Right hindlimb (tissue), 1 donor: Measurements from ENCODE around the gene STXBP4.
A peak's percentile ranks its signal among the peaks of the same experiment; 100 is the strongest.

Source experiments
- DNase-seq: peaks from one replicate; pipeline ENCODE4 v3.0.0-alpha.2; 2018

STXBP4 gene

DNA sequence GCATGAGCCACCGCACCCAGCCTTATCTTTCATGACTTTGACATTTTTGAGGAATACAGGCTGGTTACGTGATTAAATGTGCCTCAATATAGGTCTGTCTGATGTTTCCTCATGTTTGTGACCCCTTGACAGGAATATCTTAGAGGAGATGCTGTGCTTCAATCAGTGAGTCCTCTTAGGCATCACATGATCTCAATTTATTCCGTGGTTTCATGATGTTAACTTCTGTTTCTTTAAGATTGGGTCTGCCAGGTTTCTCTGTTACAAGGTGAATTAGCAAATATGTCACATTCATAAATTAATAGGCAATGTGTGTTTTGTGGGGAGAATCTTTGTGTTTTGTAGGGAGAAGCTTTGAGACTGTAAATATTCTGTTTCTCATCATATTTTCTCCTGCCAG, 3.3 kb downstream of the STXBP4 start:
- no peak for DNase-seq

DNA sequence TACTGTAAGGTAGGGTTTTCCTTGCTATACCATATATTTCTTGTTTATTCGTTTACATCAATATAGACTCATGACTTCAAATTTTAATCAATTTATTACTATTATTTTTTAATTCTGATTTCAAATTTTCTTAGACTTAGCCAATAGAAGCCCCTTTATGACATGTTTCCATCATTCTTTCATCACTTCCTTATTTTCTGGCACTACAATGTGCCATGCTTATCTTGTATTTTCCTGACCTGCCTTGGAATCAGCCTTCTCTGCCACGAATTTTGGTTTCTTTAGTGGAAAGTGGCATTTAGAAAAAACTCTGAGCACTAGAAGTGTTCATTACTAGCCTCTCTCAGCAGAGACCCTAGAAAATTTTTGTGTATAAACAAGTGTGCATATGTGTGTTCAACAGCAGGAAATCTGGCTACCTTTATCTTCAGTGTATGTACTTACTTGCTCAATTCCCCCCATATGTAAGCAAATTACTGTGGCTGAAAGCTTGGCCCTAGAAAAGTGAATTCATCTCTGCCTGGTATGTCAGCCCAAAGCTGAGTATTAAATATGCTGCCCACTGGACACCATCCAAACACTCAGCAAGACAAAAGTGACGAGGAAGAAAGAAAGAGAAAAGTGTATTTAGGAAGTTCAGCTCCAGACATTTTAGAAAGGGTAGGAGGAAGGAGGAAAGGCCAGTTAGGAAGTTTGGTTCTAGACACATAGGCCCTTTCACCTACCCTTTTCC, 4.0 kb downstream of the STXBP4 start:
- no peak for DNase-seq

DNA sequence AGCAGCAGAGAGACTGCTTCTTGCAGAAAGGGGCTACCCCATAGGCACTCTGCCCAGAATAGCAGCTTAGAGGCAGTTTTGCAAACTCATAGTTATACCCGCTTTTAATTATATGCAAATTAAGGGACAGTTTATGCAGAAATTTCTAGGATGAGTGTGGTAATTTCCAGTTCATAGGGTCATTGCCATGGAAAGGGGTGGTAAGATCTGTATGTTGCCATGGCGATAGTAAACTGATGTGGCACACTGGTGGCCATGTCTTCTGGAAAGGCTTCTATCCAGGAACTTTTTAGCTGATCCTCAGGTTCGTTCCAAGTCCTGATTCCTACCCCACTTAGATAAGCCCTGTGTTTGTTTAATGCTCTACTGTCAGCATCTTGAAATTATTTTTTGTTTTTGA, 6.2 kb downstream of the STXBP4 start:
- DNase-seq = no peak

DNA sequence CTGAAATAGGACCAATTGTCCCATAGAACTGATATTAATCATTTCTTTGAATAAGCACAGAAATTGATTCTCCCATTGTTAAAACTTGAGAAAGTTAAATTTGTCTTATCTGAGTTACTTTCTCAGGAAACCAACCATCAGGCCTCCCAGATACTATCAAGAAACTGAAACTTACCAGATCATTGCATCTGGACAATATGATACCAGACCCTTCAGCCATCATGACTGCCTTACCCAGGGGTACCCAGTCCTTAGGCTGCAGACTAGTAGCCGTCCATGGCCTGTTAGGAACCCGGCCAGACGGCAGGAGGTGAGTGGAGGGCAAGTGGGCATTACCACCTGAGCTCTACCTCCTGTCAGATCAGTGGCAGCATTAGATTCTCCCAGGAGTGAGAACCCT, 7.8 kb downstream of the STXBP4 start:
- no peak for DNase-seq

DNA sequence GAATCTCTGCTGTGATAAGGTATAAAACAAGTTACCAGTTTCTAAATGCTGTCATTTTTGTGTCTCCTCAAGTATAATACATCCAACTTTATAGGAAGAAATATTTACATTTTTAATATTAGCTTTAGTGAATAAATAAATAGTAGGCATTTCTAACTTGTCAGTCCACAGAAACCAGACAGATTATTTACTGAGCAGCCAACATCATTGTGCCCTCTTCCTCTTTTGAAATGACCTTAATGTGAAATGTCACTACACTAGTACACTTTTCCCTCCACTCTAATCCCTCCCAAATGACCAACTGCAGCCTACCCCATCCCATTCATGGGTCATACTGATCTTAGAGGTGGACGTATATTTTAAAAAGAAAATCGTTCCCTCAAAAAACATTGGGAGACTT, 9.2 kb downstream of the STXBP4 start:
- DNase-seq = no peak

DNA sequence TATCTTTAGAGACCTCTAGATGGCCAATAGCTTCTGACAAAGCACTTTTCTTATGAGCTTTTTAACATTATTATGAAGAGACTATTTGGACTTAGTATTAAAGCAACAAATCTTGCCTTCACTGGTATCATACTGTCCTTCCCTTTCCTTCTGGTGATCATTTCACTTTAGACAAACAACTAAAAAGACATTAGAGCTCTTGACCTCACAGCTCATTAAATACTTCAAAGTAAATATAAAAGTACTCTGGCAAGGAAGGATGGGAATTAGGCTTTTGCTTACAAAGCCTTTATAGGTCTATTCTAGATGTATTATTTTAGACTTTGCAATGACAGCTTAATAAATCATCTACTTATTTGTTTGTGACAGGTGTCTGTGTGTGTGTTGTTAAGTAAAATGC, 11.1 kb downstream of the STXBP4 start:
- no peak for DNase-seq

DNA sequence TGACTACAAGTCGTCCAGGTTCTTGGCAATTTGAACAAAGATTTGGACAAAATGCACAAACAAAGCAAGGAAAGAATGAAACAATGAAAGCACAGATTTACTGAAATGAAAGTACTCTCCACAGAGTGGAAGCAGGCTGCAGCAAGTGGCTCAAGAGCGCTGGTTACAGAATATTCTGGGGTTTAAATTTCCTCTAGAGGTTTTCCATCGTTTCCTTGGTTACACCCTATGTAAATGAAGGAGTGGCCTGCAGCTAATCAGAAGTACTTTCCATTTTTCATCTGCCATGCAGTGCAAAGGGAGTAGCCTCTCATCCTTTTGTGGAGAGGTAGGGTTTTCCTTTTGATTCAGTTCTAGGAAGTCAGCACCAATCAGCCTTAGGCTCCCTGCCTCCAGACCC, 11.8 kb downstream of the STXBP4 start:
- no peak for DNase-seq

DNA sequence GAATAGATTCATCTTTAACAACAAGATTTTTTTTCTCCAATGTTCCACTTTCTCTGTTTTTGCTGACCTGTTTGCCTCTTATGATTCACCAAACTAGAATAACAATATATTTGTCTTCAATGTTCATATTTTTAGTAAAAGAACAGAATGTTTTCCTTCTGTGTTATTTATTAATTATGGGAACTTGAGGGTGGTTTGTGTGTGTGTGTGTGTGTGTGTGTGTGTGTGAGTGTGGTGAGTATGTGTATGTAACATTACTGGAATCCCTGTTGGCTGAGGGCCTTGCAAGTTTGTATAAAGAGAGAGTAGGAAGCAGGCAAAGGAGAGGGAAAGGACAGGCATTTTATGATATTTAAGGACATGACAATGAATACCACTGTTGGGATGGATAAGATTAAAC, 13.8 kb downstream of the STXBP4 start:
- no peak for DNase-seq

DNA sequence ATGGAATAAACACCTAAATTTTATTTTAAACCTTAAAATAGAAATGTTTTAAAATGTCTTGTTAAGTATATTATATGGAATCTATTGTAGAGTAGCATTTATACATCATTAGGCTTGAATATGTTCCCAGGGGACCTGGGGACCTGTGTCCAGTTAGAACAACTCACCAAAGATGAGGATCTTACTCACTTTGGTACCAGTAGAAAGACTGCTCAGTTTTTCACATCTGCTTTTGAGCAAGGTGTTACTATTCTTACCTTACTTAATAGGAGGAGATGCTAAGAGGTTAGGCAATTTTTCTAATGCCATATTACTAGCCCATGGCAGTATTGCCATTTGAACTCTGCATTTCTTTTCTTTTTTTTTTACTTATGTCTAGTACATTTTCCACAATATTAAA, 14.7 kb downstream of the STXBP4 start:
- no peak for DNase-seq

DNA sequence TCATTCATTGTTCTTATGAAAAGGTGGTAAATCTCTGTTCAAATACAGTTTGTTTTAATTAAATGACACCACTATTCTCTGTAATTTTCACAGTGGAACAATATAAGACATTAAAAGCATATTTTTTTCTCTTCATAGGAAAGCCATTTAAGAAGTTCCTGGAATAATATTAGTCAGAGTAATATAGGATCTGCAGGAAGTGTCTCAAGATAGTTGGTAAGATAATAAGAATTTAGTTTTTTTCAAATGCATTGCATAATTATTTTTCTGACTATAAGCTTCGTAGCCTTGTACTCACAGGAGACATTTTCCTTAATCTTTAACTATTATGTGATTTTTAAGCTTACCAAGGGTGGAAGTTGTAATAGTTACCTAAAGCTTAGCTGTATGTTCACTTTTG, 16.9 kb downstream of the STXBP4 start:
- DNase-seq = no peak

DNA sequence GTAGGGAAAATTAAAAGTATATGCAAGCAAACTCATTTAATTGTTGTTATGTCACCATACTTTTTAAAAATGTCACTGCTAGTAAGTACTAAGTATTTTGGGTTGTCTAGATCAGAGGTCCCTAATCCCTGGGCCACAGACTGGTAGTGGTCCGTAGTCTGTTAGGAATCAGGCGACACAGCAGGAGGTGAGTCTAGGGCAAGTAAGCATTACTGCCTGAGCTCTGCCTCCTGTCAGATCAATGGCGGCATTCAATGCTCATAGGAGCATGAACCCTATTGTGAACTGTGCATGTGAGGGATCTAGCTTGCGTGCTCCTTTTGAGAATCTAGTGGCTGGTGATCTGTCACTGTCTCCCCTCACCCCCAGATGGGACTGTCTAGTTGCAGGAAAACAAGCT, 21.6 kb downstream of the STXBP4 start:
- no peak for DNase-seq

DNA sequence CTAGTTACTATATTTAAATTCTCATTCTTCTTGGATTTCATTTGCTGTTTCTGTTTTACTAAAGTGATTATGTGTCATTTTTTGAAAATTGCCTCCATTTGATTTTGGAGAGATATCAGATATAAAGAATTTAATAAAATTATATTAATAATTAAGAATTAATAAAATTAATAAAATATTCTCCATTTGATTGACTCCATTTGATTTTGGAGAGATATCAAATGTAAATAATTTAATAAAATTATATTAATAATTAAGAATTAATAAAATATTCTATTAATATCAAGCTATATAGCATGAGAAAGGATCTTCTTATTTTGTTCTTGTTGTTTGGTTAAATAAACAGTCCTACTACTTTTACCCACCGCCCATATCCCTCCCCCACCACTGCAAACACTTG, 23.0 kb downstream of the STXBP4 start:
- no peak for DNase-seq

DNA sequence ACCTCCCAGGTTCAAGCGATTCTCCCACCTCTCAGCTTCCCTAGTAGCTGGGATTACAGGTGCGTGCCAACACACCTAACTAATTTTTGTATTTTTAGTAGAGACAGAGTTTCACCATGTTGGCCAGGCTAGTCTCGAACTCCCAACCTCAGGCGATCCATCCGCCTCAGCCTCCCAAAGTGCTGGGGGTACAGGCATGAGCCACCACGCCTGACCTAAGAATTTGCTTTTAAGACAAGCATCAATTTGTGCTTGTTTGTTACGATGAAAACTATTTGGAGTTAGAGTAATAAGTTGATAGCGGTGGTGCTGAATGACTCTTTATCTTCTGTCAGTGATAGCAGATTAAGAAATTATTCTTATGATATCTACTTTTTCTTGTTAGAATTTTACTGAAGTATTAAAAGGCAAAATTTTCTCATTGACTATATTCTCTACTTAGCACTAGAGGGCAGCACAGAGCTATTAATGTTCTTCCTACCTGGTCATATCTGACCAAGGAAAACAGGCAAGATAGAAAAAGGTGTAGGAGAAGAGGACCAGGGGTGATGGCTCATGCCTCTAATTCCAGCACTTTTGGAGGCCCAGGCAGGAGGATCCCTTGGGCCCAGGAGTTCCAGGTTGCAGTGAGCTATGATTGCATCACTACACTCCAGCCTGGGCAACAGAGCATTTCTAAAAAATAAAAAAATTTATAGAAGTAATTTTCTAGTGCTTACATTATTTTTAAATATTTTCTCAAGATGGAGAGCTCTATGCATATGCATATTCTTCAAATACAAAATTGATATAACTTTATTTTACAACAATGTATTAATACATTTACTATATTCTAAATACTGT, 24.5 kb downstream of the STXBP4 start:
- no peak for DNase-seq

DNA sequence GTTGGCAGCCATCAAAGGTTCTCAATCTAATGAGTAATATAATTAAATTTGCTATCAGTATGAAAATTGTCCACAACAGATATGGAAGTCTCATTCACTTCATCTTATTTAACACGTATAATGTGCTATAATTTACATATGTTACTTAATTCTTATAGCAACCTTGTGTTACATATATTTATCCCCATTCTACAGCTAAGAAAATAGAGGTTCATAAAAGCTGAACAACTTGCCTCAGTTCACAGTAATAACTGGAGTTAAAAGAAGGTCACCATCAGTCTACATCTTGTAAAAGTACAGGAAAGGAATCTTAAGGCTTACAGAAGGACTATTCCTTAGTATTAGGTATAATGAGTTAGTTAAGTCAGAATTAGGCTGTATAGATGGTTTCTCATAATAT, 27.9 kb downstream of the STXBP4 start:
- DNase-seq = no peak

DNA sequence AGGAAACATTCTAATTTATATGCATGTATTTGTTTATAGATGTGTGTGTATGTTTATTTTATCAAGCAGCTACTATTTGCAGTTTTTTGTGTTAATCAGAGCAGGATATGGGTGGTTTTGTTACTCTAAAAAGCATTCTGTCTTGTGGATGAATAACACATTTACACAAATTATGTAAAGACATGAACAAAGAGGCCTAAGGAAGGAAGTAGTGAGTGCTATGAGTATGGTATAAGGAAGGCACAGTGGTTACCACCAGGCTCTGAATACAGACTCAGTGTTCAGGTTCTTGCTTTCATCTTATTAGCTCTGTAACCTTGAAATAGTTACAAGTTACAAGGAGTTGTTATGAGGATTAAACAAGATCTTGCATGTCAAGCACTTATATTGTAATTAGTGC, 33.9 kb downstream of the STXBP4 start:
- DNase-seq = no peak

DNA sequence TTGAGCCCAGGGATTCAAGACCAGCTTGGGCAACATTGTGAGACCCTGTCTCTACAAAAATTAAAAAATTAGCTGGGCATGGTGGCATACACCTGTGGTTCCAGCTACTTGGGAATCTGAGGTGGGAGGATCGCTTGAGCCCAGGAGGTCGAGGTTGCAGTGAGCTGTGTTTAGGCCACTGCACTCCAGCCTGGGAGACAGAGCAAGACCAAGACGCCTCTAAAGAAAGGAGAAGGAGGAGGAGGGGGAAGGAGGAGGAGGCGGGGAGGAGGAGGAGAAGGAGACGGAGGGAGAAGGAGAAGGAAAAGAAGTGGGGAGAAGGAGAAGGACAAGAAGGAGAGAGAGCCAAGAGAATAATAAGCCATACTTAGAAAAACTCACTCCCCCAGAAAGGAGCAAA, 35.9 kb downstream of the STXBP4 start:
- DNase-seq = no peak

DNA sequence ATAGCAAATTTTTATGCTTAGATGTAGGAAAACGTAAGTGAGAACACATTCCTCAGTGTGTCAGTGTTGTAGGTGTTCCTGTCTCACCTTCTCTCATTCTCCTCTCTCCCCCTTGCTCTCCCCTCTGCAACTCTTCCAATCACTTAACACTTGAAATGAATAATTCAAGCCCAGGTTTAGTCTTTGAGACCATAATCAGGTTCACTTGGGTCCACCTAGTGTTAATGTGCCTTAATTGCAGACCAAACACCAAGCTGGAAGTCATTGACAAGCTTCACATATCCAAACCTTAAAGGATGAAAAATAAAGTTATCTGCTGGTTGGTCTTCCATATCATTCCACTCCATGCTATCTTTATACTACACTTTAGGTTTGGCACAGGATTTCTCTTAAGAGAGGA, 37.0 kb downstream of the STXBP4 start:
- DNase-seq = no peak

DNA sequence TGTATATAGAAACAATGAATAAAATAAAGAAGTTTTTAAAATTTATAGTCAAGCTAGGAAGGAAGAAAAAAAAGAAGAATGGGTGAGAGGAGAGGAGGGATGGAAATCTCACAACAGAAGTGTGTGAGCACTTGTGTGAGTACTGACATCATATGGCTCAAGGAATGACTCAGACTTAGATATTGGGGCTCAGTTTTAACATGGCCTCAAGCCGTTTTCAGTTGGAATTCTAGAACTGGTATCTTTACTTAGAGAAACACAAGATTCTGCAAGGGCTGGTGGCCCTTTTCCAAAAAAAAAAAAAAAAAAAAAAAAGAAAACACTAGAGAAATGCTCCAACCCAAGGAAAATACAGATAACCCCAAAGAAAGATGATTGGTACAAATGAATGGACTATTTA, 55.1 kb downstream of the STXBP4 start:
- DNase-seq = no peak

DNA sequence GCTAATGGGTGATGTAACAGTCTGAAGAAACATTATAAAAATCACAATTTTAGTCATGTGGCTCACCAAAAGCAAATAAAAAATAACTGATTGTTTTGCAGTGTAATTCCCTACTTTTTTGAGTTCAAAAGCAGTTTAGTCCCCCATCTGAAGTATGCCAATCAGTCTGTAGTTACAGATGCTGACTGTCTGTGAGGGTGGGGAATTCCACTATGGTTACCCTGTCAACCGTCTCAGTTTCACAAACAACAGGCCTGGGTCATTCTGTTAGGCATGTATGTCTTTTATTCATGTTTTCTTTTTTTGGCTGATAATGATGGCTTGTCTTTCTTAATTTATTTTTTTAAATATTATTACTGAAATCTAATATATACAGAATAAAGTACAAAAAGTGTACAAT, 69.3 kb downstream of the STXBP4 start:
- DNase-seq = no peak

DNA sequence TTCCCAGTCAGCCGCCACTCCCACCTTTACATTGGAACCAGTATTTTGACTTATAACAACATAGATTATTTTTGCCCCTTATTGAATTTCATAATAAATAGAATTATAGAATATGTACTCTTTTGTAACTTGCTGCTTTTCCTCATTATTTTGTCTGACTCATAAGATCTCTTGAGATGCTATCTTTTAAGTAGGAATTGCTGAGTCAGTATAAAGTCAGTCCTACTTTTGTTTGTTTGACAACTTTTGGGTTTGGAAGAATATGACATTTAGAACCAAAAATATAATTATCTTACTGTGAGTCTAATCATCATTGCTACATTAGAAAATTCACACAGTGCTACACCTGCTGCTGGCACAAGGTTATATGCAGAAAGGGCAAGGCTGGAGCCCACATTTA, 69.7 kb downstream of the STXBP4 start:
- DNase-seq = no peak

DNA sequence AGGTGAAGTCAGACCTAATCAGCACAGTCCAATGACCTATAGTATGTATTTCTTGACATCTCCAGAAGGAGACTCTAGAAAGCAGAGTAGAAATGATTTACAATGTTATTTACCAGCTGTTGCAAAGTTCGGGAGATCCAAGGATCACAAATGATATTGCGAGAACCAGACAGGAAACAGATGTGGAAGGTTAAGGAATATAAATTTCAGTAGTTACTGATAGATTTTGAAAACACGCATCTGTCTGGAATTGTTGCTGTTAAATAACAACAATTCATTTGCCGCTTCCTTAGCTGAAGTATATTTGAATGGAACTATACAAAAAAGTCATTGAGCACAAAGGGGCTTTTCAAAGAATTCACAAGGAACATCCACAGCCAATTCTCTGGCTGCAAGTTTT, 72.0 kb downstream of the STXBP4 start:
- DNase-seq = no peak

DNA sequence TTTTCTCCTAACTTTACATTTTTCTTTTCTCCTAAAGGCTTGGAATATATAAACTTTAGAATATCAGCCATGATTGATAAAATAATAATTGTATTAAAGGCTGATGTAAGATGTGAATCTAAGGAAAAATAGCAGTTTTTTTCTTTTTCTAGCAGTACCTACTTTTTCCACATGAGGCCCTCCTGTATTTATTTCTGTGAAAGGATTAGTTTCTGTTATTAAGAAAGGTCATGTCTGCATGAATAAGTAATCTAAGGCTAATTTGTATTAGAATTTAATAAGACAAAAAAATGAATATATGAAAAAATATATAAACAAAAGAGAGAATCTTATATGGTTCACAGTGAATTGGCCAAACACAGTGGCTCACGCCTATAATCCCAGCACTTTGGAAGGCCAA, 85.3 kb downstream of the STXBP4 start:
- DNase-seq = no peak

DNA sequence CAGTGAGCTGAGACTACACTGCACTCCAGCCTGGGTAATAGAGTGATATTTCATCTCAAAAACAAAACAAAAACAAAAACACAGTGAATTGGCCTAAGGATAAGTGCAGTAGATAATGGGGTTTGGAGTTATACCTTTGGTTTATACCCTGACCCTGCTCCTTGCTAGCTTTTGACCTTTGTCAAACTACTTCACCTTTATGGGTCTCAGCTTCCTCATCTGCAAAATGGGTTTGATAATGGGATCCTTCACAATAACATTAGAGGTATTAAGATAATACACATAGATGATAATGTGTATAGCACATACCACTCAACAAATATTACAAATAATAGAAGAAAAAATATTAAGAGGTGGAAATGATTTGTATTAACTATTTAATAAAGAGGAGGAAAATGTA, 85.9 kb downstream of the STXBP4 start:
- DNase-seq = no peak

DNA sequence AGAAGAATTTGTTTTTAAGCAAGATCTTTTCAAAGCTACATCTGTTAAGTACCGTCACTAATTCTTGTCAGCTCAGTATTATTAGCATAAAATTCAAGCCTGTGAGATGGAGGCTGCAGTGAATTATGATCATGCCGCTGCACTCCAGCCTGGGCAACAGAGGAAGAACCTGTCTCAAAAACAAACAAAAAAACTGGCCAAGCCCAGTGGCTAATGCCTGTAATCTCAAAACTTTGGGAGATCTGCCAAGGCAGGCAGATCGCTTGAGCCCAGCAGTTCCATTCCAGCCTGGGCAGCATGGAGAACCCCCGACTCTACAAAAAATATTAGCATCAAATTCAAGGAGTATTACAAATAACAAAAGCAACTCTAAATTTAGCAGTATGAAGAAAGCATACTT, 88.0 kb downstream of the STXBP4 start:
- DNase-seq = peak; percentile 35

DNA sequence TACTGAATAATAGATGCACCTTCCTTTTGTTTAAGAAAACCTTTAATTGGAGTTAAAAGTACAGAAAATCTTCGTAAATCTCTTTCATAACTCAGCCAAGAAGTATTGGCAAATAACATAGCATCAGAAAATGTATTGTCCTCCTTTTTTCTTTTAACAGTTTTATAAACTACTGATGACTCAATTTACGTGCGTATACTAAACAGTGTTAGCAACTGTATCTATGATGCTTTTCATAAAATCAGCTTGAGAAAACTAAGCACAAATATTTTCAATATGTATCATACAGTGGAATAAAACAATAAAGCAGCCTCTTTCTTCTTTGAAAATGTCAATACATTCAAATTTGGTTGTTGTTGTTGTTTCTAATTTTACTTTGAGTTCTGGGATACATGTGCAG, 88.6 kb downstream of the STXBP4 start:
- no peak for DNase-seq
